Dendritic cell treated with granulocyte-macrophage colony-stimulating factor and Interleukin-4, amounts not matched to agents 40 ng/mL and 50 ng/mL, for 4 days (primary cell): Measurements from ENCODE around the gene GMCL1.

Experiments
- H3K27ac Mint-ChIP-seq: one replicate; pipeline ENCODE4 v1.8.0; 2022; ENCODE audit warnings: mild to moderate bottlenecking, mixed read lengths
- H3K27me3 Mint-ChIP-seq: one replicate; pipeline ENCODE4 v1.8.0; 2022; ENCODE audit warnings: mild to moderate bottlenecking, mixed read lengths
- H3K36me3 Mint-ChIP-seq: one replicate; pipeline ENCODE4 v1.8.0; 2022; ENCODE audit warnings: low read depth, mixed read lengths
- H3K4me1 Mint-ChIP-seq: one replicate; pipeline ENCODE4 v1.8.0; 2022; ENCODE audit warnings: low read depth, mixed read lengths
- H3K4me3 Mint-ChIP-seq: one replicate; pipeline ENCODE4 v1.8.0; 2022; ENCODE audit warnings: mild to moderate bottlenecking, moderate library complexity, mixed read lengths
- H3K9me3 Mint-ChIP-seq: one replicate; pipeline ENCODE4 v1.8.0; 2022; ENCODE audit warnings: mixed read lengths
- intact Hi-C: fragments of 100-400 bp; cut with micrococcal nuclease; formaldehyde crosslinking; loops from one replicate; pipeline ENCODE4 v1.15.0; 2022

GMCL1 gene

DNA sequence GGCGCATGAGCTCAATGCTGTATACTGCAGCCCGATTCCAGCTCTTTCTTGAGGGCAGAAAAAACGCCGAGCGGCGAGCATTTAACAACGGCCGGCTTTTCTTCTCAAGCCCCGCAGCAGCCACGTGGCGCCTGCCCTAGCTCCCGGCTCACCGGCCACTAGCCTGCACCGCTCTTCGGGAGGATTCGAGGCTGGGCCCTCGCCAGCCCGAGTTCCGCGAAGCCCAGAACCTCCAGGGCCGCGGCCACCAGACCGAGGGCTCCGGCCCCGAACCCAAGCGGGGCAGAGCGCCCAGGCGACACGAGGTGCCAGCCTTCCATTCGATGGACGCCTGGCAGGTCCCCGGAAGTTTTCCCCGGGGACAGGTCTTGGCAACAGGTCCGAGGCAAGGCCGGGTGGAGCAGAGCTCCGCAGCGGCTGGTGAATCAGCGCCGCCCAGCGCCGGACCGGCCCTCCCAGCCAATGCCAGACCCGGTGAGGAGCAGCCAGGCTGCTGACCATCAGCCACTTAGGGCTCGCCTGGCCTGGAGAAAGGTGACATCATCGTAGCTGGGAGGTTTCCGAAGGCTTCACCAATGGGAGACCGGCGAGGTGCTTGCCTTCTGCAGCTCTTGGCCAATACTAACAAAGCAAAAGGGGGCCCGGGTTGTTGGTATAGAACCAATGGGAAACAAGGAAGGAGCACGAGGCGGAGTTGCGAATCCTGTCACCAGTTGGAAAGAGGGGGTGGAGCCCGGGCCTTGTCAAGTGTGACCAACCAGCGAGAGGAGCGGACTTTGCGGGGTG, 84.9 kb downstream of the GMCL1 start:
- H3K36me3 Mint-ChIP-seq, result peaks cover 43% of the 10 kb centered on the region
- H3K27me3 Mint-ChIP-seq, result no peaks in the 10 kb centered on the region
- H3K4me3 Mint-ChIP-seq, result peak overlapping the region; percentile 83
- H3K9me3 Mint-ChIP-seq, result no peaks in the 10 kb centered on the region
- intact Hi-C loops, result loop anchor here (1.0 to 5.0 kb wide), 4 partner anchors 156 to 388 kb away; partner anchors contain the start of genes FAM136A and PCBP1
- H3K4me1 Mint-ChIP-seq, result peaks cover 15% of the 10 kb centered on the region
- peak overlapping the region; percentile 91 for H3K27ac Mint-ChIP-seq

DNA sequence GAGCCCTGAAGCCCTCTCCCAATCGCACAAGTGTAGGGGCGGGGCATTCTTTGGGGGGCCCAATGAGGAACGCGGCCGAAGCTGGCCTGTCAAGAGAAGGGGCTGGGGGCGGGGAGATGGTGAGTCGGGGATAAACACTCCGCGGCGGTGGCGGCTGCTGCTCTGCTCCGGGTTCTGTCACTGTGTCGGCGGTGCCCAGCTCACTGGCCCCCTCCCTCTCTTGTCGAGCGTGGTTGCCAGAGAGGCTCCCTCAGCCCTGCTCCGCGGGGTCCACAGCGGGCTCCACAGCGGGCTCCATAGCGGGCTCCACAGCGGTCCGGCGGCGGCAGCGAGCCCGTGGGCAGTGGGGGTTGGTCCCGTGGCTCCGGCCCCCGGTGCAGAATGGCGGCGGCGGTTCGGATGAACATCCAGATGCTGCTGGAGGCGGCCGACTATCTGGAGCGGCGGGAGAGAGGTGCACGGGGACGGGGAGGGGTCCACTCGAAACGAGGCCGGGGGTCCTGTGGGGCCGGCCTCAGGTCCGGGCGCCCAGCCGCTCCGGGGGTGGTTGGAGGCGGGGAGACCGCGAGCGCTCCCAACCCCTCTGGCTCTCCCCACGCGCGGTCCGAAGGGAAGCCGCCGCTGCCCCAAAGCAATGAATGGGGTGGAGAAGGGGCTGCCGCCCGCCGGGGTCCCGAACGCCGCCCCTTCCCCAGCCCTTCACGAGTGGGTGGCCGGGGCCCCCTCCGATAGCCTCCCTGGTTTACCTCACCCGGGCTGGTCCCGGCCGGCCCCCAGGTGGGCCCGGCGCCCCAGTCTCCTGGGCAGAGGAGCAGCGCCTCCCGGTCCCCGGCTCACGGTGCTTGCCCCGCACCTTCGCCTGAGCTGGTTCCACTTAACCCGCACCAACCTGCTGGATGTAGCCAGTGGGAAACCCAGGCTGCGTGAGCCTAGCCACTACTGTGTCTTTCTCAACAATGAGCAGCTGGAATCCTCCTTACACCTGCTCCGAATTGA, 85.8 kb downstream of the GMCL1 start, which contains the start of gene MXD1:
Gene MXD1, plus strand, starts transcription at position 160 of the 996 bp plus-strand sequence. Its CDS starts 222 bp downstream, at position 382.
- intact Hi-C loops, result loop anchor here (1.0 to 5.0 kb wide), 4 partner anchors 156 to 387 kb away; partner anchors contain the start of genes FAM136A and PCBP1
- Mint-ChIP-seq H3K27ac (peak within 1 kb of the TSS; percentile 91), H3K9me3 (no peaks in the 10 kb centered on the region), H3K4me1 (peaks cover 16% of the 10 kb centered on the region), H3K36me3 (peaks cover 43% of the 10 kb centered on the region), H3K27me3 (no peaks in the 10 kb centered on the region), H3K4me3 (peak within 1 kb of the TSS; percentile 83)

DNA sequence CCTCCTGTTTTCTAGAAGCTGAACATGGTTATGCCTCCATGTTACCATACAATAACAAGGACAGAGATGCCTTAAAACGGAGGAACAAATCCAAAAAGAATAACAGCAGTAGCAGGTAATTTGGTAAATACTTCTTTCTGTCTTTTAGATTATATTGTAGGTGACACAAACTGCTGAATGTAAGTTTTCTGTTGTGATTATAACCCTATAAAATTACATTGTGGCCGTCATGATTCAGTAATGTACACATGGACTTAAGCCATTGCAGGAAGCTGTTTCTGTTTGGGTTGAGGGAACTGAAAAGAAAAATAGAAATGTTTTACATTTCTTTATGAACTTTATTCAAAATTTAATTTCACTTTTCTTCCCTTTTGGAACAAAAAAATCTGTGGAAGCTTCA, 86.6 kb downstream of the GMCL1 start:
- Mint-ChIP-seq H3K9me3 (no peaks in the 10 kb centered on the region), H3K27me3 (no peaks in the 10 kb centered on the region), H3K4me3 (peak overlapping the region; percentile 83), H3K4me1 (peaks cover 20% of the 10 kb centered on the region), H3K36me3 (peaks cover 47% of the 10 kb centered on the region), H3K27ac (peak overlapping the region; percentile 91)
- intact Hi-C loops, result no loop called here

DNA sequence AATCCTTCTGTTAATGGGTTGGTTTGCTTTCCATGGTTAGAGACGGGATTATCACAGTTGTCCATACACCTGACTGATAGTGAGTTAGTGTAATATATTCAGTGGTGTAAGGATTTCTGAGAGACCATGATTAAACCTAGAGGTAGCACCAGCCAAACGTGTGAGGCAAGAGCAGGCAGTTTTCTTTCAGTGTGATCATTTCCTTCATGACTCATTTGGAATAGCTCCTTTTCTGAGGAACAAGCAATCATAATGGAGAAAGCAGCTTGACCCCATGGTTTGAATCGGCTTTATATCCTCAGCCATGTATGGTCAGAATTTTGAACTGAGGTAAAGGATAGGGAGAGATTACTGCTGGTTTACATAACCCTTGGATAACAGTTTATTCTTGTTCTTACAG, 88.4 kb downstream of the GMCL1 start:
- Mint-ChIP-seq H3K27me3 (no peaks in the 10 kb centered on the region), H3K4me1 (peaks cover 26% of the 10 kb centered on the region), H3K27ac (peak overlapping the region; percentile 88), H3K4me3 (peak overlapping the region; percentile 61), H3K36me3 (peaks cover 62% of the 10 kb centered on the region), H3K9me3 (no peaks in the 10 kb centered on the region)
- intact Hi-C loops, result no loop called here

DNA sequence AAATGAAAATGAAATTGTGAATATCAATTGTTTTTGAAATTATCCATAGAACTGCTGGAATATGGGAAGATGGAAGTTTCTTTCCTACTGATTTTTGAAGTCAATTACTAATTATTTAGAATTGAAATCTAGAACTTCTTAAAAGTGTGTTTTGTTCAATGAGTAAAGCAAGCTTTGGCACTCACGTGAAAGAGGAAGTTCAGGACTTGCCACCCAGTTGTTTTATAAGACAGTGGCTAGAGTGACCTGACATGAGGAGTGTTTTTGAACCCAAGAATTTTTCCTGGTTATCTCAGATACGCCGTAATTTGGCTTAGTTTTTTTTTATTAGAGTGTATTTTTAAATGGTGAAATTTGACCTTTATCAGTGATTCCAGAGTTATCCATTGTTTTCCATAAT, 88.9 kb downstream of the GMCL1 start:
- Mint-ChIP-seq H3K27ac (peak overlapping the region; percentile 88), H3K9me3 (no peaks in the 10 kb centered on the region), H3K27me3 (no peaks in the 10 kb centered on the region), H3K4me3 (peak overlapping the region; percentile 61), H3K4me1 (peaks cover 31% of the 10 kb centered on the region), H3K36me3 (peaks cover 64% of the 10 kb centered on the region)
- intact Hi-C loops, result no loop called here

DNA sequence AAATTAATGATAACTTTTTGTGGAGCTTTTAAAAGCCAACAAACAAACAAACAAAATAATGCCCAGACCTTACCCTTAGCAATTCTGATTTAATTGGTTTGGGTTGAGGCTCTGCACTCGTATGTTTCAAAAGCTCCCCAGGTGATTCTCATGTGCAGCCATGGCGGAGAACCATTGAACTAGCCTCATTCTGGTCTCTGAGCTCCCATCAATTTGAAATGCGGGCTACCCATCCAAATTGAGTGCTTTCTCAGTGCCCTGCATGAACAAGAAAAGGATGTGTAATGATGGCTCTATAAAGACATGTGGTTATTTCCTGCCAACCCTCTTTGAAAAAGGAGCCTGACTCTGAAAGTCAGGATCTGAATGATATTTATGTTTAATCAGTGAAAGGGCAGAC, 93.7 kb downstream of the GMCL1 start:
- Mint-ChIP-seq H3K27ac (no peak overlapping the region), H3K9me3 (no peaks in the 10 kb centered on the region), H3K4me1 (peaks cover 45% of the 10 kb centered on the region), H3K4me3 (no peak overlapping the region), H3K36me3 (peaks cover 87% of the 10 kb centered on the region), H3K27me3 (no peaks in the 10 kb centered on the region)
- intact Hi-C loops, result no loop called here

DNA sequence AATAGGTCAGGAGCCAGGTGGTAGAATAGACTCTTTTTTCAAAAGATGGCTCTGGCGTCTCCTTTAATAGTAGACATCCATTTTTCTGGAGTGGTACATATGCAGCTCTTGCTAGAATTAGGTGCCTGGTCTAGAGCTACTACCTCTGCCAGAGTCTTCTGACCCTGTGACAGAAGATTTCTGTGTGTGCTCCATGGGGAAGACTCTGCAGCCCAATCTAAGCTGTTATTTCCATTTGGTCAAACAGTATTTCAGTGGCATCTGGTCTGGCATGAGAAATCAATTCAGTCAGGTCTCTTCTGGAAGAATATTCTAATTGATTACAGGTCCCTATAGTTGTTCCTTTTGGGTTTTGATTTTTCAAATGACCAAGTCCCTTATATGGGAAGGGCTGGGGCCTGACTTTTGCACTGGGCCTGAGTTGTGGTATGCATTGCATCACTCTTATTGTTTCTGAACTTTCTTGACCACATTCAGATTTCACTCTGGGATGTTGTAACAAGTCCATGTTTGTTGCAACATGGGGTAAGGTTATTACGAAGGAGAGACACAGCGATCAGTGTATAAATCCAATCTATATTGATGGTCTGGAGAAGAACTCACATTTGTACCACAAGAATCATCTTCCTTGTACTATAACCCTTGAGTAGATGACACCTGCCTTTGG, 97.5 kb downstream of the GMCL1 start:
- H3K36me3 Mint-ChIP-seq, result peaks cover 93% of the 10 kb centered on the region
- H3K4me3 Mint-ChIP-seq, result no peak overlapping the region
- H3K4me1 Mint-ChIP-seq, result peaks cover 66% of the 10 kb centered on the region
- no peaks in the 10 kb centered on the region for H3K27me3 Mint-ChIP-seq
- intact Hi-C loops, result no loop called here
- H3K9me3 Mint-ChIP-seq, result no peaks in the 10 kb centered on the region
- H3K27ac Mint-ChIP-seq, result no peak overlapping the region
